Thyroid gland (tissue), 4 donors: ENCODE data around the gene CNNM3. TPM values are rescaled to one million over a fixed set of nuclear protein-coding genes. Genes with fewer than 3 reads are reported as not detected.
A peak's percentile ranks its signal among the peaks of the same experiment; 100 is the strongest.

Source experiments
- DNase-seq, 2 donors: peaks; one replicate each; pipeline ENCODE4 v3.0.0-alpha.2; 2019
- H3K27ac ChIP-seq, 3 donors: fragments of 200-600 bp; sonication (generic); 1 replicate in 2 of 3; 2 replicates in 1 of 3; pipeline ENCODE4 v1.5.1; 2016 to 2019; ENCODE audit warnings: mild to moderate bottlenecking in 1 of 3, moderate library complexity in 1 of 3
- H3K27me3 ChIP-seq: fragments of 200-600 bp; sonication (generic); one replicate; pipeline ENCODE4 v1.5.1; 2019
- H3K36me3 ChIP-seq, 2 donors: fragments of 200-600 bp; sonication (generic); one replicate each; pipeline ENCODE4 v1.5.1; 2016 to 2019
- H3K4me1 ChIP-seq, 2 donors: fragments of 200-600 bp; sonication (generic); one replicate each; pipeline ENCODE4 v1.5.1; 2017 to 2019
- H3K4me3 ChIP-seq, 3 donors: fragments of 200-600 bp; sonication (generic); replicated peaks in 1 of 3; 1 replicate in 2 of 3; 2 replicates in 1 of 3; pipeline ENCODE4 v1.5.1; 2016; ENCODE audit warnings: mild to moderate bottlenecking in 1 of 3
- H3K9me3 ChIP-seq: fragments of 200-600 bp; sonication (generic); one replicate; pipeline ENCODE4 v1.5.1; 2017
- CTCF ChIP-seq, 6 experiments: fragments of 200-600 bp in 3 of 6; fragments of 450-650 bp in 3 of 6; sonication (generic) in 3 of 6; IDR thresholded peaks; one replicate each; pipeline ENCODE4 v1.5.1; 2016 to 2019; ENCODE audit warnings: antibody characterized with exemption in 6 of 6, mild to moderate bottlenecking in 2 of 6, inconsistent platforms in 1 of 6, moderate library complexity in 1 of 6
- POLR2A ChIP-seq, 2 donors: fragments of 450-650 bp; IDR thresholded peaks; one replicate each; pipeline ENCODE4 v1.6.1; 2017; ENCODE audit warnings: antibody characterized with exemption in 2 of 2, mild to moderate bottlenecking in 2 of 2, moderate library complexity in 1 of 2
- WGBS, 2 donors: methylation state at CpG; one replicate each; pipeline ENCODE4 v1.1.5; 2017; 5-methylcytosine and 5-hydroxymethylcytosine counted together
- intact Hi-C: fragments of 100-400 bp; cut with DNase I; formaldehyde crosslinking; loops from one replicate; pipeline ENCODE4 v1.15.1; 2023
- total RNA-seq, 4 donors: library from RNA; depleted of rRNA; stranded (reverse); fragments of >200 nt; gene quantifications; one replicate each; pipeline ENCODE4 v1.2.3, GENCODE V29; 2016

Gene CNNM3
- total RNA-seq, 4 donors from 2014 or later, result 18.2 to 22.8 (median 20.4) TPM

GRCh38 chr2:96863575-96864342 lies 47.7 kb downstream of the CNNM3 start:
- Histone ChIP-seq H3K9me3 (no peaks in the 10 kb centered on the region), H3K27ac (no peak overlapping the region), H3K27me3 (no peaks in the 10 kb centered on the region), H3K4me1 (peaks cover 11 to 37% of the 10 kb centered on the region in 2 donors), H3K36me3 (peaks cover 45 to 55% of the 10 kb centered on the region in 2 donors), H3K4me3 (no peak overlapping the region)
- intact Hi-C loops, result loop anchor here (5.0 kb wide), 1 partner anchor 44 kb away; no protein-coding TSS in a partner anchor
- no peak for DNase-seq
- WGBS, 2 donors, result 89 to 90% methylated on average over 12 to 18 of the region's 19 CpGs
- TF ChIP-seq POLR2A (IDR thresholded peaks at IDR 0.05) (no peak), CTCF (IDR thresholded peaks at IDR 0.05) (no peak)

GRCh38 chr2:96864343-96865091 lies 48.4 kb downstream of the CNNM3 start:
- intact Hi-C loops, result loop anchor here (5.0 kb wide), 1 partner anchor 43 kb away; no protein-coding TSS in a partner anchor
- peak; percentile 74 for DNase-seq
- peaks cover 11 to 30% of the 10 kb centered on the region in 2 donors for H3K4me1 ChIP-seq
- TF ChIP-seq POLR2A (IDR thresholded peaks at IDR 0.05) (no peak), CTCF (IDR thresholded peaks at IDR 0.05) (no peak)
- no peaks in the 10 kb centered on the region for H3K27me3 ChIP-seq
- 74 to 82% methylated on average over 12 to 13 of the region's 25 CpGs for WGBS, 2 donors
- H3K9me3 ChIP-seq, result no peaks in the 10 kb centered on the region
- H3K4me3 ChIP-seq, result no peak overlapping the region
- H3K27ac ChIP-seq, result no peak overlapping the region
- peaks cover 45 to 55% of the 10 kb centered on the region in 2 donors for H3K36me3 ChIP-seq

- no peak for DNase-seq
- intact Hi-C loops, result no loop called here
- Histone ChIP-seq H3K9me3 (no peaks in the 10 kb centered on the region), H3K4me3 (no peak overlapping the region), H3K27me3 (no peaks in the 10 kb centered on the region), H3K27ac (no peak overlapping the region), H3K4me1 (peaks cover 11 to 34% of the 10 kb centered on the region in 2 donors), H3K36me3 (peaks cover 45 to 48% of the 10 kb centered on the region in 2 donors)
- WGBS, 2 donors, result 85 to 86% methylated on average over 16 of the region's 16 CpGs
- TF ChIP-seq POLR2A (IDR thresholded peaks at IDR 0.05), result no peak
- no peak for TF ChIP-seq CTCF (IDR thresholded peaks at IDR 0.05)
These were observed 49.6 kb downstream of the CNNM3 start for GRCh38 chr2:96865654-96866053.

DNA sequence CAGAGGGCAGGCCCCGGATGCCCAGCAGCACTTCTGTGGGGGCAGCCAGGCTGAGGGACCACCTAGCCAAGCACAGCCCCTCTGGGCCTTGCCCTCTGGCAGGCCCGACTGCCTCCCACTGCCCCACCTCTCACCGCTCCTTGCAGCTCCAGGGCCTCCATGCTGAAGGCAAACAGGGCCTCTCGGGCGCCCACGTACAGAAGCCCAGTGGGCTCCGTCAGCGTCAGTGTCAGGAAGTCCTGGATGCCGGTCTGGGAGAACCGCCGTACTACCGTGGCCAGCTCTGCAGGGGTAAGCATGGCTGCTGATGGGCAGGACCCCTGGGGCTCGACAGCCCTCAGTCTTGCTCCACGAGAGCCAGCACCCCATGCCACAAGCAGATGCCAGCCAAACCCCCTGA lies 50.1 kb downstream of the CNNM3 start:
- no peak overlapping the region for H3K27ac ChIP-seq
- 82% methylated on average over 8 to 12 of the region's 14 CpGs for WGBS, 2 donors
- DNase-seq, result no peak
- intact Hi-C loops, result no loop called here
- no peak overlapping the region for H3K4me3 ChIP-seq
- TF ChIP-seq CTCF (IDR thresholded peaks at IDR 0.05) (no peak), POLR2A (IDR thresholded peaks at IDR 0.05) (no peak)
- H3K9me3 ChIP-seq, result no peaks in the 10 kb centered on the region
- H3K27me3 ChIP-seq, result no peaks in the 10 kb centered on the region
- H3K36me3 ChIP-seq, result peaks cover 42 to 43% of the 10 kb centered on the region in 2 donors
- peaks cover 11 to 39% of the 10 kb centered on the region in 2 donors for H3K4me1 ChIP-seq
